Body of pancreas (tissue), 4 donors: Measurements from ENCODE around the gene PAPOLB.

Experiments
- POLR2A ChIP-seq, 3 donors: fragments of 450-650 bp; IDR thresholded peaks; one replicate each; pipeline ENCODE4 v1.6.1; 2016; ENCODE audit warnings: antibody characterized with exemption in 3 of 3, mild to moderate bottlenecking in 2 of 3
- TF ChIP-seq, protein P1 (sequence below), 7 experiments: fragments of 450-650 bp in 4 of 7; fragments of 200-600 bp in 3 of 7; sonication (generic) in 3 of 7; IDR thresholded peaks; one replicate each; pipeline ENCODE4 v1.5.1; 2016 to 2019; ENCODE audit warnings: antibody characterized with exemption in 7 of 7

DNA sequence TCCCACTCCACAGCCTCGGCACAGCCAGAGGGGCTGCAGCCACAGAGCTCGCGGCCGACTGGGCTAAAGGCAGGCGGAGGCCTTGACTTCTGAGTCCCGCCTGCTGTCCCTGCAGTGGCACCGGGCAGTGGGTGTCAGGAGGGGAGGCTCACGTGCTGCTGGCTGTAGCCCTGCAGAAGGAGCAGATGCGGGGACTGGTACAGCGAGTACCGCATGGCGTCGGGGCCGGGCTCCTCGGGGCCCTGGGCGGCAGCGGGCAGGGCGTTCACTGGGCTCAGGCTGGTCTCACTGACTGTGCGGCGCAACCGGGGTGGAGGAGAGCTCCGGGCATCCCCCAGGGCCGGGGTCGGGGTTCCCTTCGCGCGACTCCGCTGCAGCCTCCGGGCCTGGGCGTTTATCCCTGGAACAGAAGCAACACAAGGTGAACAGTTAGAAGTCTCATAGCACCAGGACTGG lies 25.6 kb downstream of the PAPOLB start:
- TF ChIP-seq, protein P1, sequence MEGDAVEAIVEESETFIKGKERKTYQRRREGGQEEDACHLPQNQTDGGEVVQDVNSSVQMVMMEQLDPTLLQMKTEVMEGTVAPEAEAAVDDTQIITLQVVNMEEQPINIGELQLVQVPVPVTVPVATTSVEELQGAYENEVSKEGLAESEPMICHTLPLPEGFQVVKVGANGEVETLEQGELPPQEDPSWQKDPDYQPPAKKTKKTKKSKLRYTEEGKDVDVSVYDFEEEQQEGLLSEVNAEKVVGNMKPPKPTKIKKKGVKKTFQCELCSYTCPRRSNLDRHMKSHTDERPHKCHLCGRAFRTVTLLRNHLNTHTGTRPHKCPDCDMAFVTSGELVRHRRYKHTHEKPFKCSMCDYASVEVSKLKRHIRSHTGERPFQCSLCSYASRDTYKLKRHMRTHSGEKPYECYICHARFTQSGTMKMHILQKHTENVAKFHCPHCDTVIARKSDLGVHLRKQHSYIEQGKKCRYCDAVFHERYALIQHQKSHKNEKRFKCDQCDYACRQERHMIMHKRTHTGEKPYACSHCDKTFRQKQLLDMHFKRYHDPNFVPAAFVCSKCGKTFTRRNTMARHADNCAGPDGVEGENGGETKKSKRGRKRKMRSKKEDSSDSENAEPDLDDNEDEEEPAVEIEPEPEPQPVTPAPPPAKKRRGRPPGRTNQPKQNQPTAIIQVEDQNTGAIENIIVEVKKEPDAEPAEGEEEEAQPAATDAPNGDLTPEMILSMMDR (IDR thresholded peaks at IDR 0.05): no peak
- TF ChIP-seq POLR2A (IDR thresholded peaks at IDR 0.05): no peak
